HTR-8/SVneo (cell line): ENCODE measurements around the gene CREB5.

ENCODE experiments used
- DNase-seq: peaks from one replicate; pipeline ENCODE4 v3.0.0; 2011; ENCODE audit warnings: low spot score, mixed read lengths; ENCODE audit not compliant: insufficient read length
- FAIRE-seq: peaks from 2 replicates; lab custom pipeline; 2011; peaks lifted over from hg19 to GRCh38; lab: Jason Lieb, UNC

CREB5 gene

DNA sequence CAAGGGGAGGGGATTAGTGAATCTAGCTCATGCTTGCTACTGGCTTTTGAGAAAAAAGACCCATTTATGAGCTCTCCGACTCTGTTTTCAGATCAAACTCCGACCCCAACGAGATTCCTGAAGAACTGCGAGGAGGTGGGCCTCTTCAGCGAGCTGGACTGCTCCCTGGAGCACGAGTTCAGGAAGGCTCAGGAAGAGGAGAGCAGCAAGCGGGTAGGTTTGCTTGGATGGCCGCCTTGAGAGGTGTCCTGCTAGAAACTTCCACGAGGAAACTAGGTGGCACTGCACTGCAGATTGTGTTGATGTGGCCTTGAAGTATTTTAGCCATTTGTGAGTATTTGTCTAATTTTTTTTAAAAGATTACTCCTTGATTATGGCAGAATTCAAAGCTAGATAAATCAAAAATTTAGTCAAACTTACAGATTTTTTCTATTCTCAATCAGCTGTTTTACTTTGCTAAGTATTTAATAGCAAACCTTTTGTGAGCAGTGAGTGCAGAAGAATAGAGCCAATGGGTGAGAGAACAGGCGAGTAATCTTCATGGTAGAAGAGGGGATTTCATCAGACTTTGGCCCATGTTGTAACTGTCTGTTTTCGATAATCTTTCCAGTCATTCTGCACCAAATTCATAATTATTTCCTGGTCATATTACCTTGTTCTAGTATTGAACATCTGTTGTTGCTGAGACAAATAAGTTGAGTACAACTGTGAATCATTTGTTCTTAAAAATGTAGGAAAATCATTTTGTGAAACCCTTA is 95.4 kb downstream of the CREB5 start:
- FAIRE-seq (no peak), DNase-seq (no peak)

DNA sequence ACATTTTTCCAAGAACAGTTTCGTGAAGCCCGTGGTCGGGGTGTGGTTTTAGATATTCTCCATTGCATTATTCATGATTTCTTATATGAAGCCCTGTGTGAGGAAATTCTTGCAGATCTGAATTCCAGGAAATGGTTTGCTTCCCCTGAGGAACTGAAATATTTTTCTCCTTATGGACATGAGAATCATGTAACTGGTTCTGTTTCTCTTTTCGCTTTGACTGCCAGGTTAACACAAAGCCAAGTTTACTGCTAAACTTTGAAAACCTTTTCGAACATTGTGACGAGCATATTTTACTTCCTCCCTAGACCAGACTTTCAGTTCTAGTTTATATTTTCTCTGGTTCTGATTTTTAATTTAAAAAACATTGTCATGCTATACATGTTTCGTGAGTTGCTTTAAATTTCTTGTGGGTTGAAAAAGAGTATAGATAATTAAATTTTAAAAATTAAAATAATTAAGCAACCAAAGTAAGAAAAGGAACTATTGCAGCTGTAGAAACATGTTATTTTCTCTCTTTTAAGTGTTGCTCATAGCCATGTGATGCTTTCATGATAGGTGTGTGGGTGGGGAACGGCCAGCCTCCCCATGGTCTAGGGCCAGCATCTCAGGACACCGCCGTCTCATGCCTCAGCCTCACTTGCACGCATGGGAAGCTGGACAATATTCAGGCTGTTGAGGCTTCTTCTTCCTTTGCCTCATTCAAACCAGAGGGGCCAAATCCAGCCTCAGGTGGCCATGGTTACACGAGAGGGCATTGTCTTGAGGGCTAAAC is 97.1 kb downstream of the CREB5 start:
- peak; percentile 9 for FAIRE-seq
- no peak for DNase-seq

DNA sequence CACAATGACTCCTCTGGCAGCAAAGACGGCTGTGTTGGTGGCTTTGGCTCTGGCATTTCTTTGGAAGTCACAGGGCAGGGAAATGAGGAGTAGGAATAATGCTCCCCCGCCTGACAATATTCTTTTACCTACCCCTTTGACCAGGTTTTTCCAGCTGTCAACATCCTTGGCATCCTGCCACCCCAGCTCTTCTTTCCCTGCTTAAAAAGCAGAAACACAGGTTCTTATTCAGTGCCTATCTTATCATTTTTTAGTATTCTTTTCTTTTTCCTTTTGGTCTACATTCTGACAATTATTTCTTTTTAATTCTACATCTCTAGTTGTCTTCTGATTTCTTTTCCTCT is 97.7 kb downstream of the CREB5 start:
- DNase-seq, result no peak
- FAIRE-seq, result no peak

DNA sequence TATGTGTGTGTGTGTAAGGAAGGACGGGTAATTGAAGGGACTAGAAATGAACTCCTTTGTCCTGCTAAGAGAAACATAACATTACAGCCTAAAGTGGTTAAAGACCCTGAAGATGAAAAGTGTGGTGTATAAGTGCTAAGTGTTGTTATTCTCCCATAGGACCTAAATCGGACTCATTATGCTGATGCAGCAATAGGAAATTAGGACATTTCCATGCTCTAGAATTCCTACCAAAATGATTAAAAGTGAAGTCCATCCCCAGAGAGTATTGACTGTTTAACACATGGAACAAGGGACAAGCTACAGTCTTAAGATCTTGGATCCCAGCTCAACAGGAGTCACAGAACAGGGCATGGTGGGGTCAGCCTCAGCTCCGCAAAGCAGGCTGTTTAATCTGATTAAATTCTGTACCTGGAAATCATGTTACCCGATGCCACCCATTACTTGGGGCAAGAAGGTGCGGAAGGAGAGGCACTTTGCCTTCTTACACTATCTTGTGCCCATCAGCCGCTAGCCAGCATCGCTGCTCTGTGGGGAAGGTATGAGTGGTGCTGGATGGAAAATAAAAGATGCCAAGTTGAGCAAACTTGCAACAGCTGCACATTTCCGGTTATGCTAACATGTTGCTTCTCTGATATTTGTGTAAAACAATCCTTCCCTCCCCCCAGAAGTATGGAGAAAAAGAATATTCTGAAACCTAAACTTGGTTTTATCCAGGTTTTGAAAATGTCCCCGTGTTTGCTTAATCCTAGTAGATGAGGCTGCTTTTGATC is 100.5 kb downstream of the CREB5 start:
- no peak for DNase-seq
- FAIRE-seq, result no peak

DNA sequence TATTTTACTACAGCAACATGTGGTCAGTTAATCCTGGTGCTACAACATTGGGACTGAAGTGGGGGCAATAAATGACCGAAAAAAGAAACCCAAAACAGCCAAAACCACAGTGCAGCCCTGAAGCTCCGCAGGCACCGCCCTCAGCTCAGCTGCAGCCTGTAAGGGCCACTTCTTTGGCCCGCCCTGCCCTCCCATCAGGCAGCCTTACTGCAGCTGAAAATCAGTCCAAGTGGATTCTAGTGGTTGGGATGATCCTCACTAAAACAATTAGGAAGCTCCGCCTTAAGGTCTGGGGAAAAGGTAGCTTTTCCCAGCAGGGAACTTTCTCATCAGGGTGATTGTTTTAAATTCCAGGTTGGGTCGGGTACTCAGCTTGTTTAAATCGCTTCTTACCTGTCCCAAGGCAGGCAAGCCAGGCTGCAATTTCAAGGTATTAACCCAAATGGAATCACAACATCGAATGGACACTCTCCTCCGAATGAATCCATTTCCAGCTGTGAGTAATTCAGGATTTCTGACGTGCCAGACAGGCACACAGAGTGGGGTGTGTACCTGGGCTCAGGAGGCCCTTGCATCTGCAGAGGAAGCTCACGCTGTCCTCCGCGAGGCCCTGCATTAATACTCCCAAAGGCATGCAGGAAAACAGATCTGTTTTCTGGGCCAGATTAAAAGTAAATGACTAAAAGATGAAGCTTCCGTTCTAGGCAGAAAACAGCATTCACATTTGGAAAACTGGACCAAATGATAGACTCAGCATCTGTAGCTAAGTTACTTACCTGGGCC is 104.3 kb downstream of the CREB5 start:
- FAIRE-seq, result no peak
- no peak for DNase-seq

DNA sequence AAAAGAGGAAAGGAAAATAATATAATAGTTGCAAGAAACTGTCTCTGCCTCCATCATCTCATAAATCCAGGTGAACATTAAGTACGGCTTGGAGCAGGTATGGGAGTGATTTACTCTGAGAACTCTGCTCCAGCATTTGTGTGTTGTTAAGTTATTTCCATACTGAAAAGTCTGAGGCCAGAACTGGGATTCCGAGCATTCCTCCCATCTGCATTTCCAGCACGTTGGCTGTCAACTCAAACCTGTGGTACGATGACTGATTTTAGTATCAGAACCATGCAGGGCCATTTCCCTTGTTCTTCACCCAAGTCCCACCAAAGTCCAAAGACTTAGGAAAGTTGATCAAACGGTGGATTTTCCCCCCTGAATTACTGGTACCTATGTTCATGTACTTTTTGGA is 104.9 kb downstream of the CREB5 start:
- no peak for DNase-seq
- FAIRE-seq, result no peak

DNA sequence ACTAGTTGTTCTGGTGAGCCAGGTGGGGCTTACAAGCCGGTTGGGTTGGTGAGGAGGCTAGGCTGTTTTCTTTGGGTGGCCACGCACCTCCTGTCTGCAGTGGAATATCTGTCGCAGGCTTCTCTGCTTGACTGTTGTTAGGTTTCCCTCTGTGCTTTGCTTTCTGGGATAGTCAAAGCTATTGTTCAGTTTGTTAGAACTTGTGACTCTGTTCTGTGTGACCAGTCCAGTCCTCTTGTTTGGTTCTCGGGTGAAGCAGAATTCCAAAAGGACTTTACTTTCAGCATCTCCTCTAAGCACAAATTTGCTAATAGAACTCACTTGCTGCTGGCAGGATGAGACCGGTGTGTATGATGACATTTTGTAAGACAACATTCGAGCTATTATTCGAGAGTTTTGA is 105.3 kb downstream of the CREB5 start:
- no peak for DNase-seq
- FAIRE-seq, result no peak

DNA sequence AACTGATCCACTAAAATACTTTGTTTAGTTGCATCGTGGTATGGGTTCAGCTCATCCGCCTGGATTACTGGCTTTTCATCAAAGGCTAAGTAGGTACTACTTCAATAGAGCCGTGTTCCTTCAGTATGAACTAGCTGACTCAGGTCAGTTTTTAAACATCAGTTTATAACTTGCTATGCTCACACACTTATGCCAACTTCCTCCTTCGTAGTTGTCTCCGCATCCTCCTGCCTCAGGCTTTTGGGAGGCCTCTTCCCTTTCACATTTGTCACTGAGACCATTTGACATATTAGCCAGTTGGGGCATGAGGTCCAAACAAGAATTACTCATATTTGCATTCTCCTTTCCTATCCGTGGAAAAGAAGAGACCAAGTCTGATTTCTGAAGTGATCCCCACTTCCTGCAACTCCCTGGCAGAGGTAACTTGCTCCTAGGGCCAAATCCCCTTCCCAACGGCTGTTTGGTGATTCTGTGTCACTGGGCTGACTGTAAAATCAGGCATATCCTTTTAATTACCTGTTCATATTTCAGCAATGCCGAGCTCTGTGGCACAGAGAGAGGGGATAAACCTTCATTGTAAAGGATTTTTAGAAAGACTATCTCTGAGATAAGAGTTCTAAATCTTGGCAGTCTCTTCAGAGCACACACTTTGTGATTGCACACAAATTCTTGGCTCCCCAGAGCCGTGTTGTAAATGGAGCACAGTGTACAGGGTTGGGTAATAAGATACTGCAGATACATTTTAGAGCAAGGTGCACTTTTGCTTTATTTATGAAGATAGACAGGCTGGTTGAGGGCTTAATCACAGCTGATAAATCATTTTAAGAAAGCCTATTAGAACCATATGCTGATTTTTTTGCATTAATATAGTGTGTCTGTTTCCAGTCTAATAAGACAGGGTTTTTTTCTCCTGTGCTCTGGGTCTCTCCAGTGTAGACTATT is 108.0 kb downstream of the CREB5 start:
- DNase-seq, result no peak
- no peak for FAIRE-seq

DNA sequence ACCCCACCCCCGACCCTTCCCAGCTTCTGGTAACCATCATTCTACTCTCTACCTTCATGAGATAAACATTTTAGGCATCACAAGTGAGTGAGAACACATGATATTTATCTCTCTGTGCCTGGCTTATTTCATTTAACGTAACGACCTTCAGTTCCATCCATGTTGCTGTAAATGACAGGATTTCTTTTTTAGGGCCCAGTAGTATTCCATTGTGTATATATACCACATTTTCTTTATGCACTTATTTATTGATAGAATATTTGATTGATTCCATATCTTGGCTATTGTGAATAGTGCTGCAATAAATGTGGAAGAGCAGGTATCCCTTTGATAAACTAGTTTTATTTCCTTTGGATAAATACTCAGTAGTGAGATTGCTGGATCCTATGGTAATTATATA is 112.7 kb downstream of the CREB5 start:
- FAIRE-seq, result no peak

DNA sequence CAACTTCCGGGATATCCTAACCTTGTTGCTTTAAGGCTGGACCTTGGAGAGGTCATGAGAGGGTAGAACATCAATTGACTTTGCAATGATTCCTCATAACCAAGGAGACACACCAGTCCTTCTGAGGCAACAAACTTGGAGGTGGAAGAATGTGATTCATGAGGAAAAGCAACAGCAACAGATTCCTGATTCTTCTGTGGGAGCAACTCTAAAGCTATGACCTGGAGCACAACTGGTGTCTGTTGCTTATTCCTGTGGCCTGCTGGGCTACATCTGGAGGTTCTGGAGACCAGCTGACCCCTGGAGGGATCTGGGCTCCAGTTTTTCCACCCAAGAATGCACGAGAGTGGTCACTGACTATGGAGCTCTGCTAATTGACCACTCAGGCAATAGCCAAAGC is 116.6 kb downstream of the CREB5 start:
- DNase-seq (no peak), FAIRE-seq (no peak)

More for the DNA sequence above, 112.7 kb downstream of the CREB5 start:
- DNase-seq, result no peak

DNA sequence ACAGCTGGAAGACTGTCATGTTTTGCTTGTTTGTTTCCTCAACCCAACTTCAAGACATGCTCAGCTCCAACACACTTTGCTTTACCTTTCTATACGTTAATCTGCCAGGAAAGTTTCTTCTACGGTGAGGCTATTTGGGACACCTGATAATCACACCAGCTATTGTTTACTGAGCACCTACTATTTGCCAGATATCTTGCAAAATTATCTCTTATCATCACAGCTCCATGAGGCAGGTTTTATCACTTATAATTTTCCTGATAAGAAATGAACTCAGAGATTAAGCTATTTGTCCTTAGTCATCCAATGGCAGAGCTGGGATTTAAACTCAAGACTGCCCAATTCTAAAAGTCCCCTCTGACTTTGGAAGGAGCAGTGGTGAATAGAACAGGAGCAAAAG is 117.4 kb downstream of the CREB5 start:
- FAIRE-seq (no peak), DNase-seq (no peak)

DNA sequence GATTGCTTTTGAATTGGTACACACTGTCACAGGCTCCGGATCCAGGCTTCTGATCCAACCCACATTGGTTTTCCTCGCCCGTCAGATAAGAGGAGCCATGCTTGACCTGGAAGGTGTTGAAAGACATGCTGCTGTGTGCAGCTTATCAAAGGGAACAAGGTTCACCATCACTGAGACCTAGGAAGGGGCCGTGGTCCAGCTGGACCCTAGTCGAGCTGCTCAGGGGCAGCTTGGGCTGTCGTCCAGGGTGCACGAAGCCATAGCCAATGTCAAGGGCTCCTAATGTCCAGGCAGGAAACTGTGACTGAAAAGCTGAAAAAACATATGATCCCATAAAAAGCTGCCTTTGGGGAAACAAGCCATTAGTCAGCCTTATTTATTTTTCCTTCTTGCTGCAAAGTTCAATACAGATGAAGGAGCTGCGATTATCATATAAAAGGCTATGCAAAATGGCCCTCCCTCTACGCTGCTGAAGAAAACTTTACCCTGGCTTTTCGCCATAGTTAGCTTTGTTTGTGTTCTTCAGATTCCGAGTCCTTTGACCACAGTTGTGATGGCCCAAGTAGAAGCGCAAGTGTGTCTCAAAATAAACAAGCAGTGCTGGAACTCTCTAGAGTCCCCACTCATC is 118.0 kb downstream of the CREB5 start:
- no peak for FAIRE-seq
- no peak for DNase-seq

DNA sequence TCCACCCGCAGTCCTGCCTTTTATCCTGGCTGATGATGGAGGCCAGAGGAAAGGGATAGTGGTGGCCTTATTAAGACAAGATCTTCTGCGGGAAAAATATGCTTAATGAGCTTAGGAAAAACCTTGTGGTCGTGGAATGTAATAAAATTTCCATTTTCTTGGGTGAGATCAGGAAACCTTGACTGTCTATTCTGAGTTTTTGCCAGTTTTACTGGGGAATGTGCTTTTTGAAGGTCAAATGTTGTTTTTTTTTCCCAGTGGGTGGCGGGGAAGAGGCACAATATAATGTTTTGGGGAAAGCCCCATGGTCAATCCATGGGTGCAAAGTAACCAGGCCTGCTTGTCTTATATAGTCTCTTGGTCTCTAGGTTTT is 118.5 kb downstream of the CREB5 start:
- FAIRE-seq (no peak), DNase-seq (no peak)

DNA sequence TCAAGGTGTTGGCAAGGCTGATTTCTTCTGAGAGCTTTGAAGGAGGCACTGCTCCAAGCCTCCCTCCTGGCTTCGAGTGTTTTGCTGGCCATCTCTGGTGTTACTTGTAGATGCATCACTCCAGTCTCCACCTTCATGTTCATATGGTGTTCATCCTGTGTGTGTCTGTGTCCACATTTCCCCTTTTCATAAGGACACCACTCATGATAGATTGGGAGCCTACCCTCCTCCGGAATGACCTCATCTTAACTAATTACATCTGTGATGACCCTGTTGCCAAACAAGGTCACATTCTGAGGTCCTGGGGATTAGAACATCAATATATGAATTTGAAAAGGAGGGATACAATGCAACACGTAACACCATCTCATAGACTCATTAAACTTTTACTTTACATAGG is 119.0 kb downstream of the CREB5 start:
- FAIRE-seq (no peak), DNase-seq (no peak)

DNA sequence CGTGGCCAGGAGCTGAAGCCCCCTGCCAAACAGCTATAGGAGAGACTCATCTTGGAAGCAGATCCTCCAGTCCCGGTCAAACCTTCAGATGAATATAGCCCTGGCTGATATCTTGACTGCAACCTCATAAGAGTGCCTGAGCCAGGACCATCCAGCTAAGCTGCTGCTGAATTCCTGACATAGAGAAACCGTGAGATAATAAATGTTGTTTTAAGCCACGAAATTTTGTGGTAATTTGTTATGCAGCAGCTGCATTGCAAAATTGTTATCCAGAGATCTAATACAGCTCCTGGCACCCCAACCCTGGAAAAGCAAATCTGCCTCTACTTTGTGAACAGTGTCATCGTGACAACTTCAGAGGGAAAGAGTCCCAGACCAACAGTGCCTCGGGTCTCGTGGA is 119.9 kb downstream of the CREB5 start:
- DNase-seq, result no peak
- no peak for FAIRE-seq

DNA sequence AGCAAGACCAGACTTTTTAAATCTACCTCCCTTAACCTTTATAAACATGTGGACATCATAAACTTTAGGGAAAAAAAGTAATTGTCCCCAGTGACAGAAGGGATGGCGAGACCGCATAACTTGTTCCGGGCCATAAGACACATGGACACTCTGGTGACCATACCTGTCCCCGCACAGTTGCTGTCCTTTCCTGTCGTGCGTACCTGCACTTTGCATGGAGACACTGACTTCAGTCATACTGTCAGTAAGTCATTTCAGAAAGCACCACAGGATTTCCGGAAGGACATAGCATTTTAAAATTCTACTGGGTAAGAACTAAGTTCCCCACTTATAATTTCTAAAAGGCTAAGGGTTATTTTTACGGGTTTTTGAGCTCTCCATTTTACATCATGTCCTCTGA is 120.9 kb downstream of the CREB5 start:
- no peak for FAIRE-seq
- DNase-seq, result no peak

DNA sequence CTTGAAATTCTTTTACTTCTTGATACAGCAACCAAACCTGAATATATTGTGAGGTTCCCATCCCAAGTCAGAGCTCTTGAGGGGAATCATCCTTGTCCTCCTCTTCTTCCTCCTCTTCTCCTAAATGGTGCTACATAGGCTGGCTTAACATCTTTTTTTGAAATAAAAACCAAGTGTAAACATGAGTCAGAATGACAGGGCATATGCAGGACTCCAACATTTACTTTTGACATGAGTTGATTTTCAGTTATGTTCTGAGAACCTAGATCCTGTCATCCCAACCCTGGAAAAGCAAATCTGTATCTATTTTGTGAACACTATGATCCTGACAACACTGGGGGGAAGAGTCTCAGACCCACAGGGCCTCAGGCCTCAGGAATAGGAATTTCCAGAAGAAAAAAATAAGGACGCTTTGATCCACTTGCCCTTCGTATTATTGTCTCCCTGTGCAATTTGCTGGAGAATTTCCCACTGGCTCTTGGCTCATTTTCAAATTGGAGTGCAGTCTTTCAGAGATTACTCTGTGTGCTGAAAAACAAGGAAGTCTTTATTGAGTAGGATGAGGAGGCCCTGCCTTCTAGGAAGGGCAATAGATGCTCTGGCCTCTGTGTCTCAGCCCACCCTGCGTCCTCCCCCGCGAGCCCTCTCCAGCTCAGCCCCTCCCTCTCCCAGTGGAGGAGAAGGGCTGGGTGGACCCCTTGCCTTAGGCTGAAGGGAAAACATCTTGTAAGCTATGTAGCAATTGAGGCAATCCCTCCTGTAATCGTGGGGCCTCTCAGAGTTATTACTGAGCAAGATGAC is 121.6 kb downstream of the CREB5 start:
- FAIRE-seq (no peak), DNase-seq (no peak)

DNA sequence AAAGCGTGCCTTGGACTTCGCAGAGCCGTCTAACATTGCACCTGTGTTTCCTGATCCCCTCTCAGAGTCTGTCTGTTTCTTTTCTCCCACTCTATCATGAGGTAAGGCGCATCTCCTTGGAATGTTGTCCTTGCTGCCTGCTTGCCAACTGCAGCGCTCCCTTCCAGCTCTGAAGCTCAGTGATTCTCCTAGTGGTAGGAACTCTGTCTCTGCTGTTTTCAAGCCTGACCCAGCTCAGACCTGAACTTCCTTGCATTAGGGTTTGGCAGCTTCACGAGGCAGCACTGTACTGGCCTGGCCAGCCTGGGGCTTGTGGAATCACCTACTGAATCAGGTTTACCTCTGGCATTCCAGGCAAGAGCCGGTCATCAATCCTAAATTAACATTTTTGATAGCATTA is 123.9 kb downstream of the CREB5 start:
- FAIRE-seq (peak; percentile 46), DNase-seq (peak; percentile 51)
